NCI-H1417 treated with DMSO at 0.1 percent for 48 hours (cell line): ENCODE results near the gene AGPAT4.

Experiments used
- DNase-seq: peaks from one replicate; lab custom pipeline; 2025; lab: John Stamatoyannopoulos, UW

The AGPAT4 gene

DNA sequence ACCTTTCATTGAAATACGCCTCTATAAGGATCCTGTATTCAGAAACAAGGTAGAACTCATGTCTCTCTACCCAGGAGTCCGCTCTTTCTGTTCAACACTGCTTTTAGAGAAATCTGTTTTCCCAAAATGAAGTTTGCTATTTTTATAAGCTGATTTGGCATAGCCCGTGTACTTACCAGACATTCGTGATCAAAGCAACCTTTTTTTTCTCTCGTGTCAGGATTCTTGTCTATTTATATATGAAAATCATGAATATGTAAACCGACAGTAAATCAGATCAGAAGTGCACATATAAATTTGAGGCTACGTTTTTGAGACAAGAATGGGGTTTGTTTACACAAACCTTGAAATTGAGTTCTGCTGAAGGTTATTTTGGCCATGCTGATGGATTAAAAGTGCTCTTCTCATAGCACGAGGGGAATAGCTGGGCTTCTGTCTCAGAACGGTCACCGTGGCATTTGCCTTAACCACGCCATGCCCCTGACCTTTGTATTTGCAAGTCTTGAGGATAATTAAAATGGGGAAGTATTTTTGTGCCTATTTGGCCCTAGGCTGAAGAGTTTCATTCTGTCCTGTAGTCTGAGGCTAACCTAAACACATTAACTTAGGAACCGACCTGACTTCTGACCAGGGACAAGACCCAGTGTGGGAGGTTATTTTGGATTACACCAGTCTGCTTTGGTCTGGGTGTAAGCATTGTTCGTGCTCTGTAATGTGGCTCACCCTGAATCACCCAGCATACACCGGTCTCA lies 163.7 kb downstream of the AGPAT4 start:
- no peak for DNase-seq

DNA sequence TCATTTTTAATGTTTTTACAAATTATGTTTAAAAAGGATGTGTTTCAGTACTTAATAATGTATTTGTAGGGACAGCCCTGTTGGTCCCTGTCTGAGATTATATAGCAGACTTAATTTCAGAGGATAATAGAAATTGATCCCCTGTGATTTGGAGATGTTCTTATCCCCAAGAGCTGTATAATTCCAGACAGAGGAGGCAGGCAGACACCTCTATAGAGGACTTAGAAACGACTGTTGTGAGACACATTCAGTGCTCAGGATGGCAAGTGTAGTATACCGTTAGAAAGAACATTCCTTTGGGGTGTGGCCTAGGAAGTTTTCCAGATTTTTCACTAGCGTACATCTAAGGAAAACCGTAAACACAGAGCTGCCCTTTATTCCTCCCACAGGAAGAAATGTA lies 164.5 kb downstream of the AGPAT4 start:
- no peak for DNase-seq

GRCh38 chr6:161108916-161109315 lies 164.9 kb downstream of the AGPAT4 start:
- no peak for DNase-seq

- DNase-seq, result no peak
Measured at GRCh38 chr6:161107779-161108730, 165.8 kb downstream of the AGPAT4 start.

GRCh38 chr6:161105408-161105807 lies 168.5 kb downstream of the AGPAT4 start:
- DNase-seq, result no peak

GRCh38 chr6:161104966-161105365 lies 168.9 kb downstream of the AGPAT4 start:
- no peak for DNase-seq

- DNase-seq, result no peak
Measured at GRCh38 chr6:161103475-161103874, 170.4 kb downstream of the AGPAT4 start.

- DNase-seq, result no peak
Measured at GRCh38 chr6:161101517-161101916, 172.3 kb downstream of the AGPAT4 start.

DNA sequence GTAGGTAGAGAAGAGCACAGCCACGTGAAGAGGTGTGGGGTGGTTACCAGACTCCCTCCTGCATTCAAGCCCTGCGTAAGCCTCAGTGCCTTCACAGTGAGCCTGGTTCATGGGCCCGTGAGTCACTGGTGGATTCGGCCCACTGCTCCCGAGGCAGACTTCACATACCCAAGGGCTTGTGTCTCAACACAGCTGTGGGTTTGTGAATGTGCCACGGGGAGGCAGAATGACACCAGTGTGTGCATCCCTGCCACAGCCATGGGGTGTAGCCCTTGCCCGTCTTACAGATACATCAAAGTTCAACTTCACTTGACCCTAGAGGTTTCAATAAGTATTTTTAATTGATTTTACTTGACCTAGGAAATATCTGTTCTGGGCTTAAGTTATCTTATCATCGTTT lies 173.8 kb downstream of the AGPAT4 start:
- no peak for DNase-seq

GRCh38 chr6:161095916-161096315 lies 177.9 kb downstream of the AGPAT4 start:
- DNase-seq, result no peak

DNA sequence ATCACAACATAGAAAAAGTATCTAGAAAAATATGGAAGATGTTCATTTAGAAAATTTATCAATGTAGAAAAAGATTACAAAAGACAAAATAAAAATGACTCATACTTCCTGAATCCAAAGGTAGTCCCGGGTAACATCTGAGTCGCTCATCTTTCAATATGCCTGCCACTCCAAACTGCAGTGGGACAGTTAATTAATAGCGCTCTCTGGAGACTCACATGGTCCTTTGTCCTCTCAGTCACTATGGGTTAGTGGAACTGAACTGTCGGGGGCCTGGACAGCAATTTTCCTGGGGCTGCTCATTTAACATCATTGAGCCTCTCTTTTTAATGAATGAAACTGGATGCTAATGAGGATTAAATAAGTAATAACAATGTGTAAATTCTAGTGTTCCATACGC lies 178.9 kb downstream of the AGPAT4 start:
- no peak for DNase-seq

DNA sequence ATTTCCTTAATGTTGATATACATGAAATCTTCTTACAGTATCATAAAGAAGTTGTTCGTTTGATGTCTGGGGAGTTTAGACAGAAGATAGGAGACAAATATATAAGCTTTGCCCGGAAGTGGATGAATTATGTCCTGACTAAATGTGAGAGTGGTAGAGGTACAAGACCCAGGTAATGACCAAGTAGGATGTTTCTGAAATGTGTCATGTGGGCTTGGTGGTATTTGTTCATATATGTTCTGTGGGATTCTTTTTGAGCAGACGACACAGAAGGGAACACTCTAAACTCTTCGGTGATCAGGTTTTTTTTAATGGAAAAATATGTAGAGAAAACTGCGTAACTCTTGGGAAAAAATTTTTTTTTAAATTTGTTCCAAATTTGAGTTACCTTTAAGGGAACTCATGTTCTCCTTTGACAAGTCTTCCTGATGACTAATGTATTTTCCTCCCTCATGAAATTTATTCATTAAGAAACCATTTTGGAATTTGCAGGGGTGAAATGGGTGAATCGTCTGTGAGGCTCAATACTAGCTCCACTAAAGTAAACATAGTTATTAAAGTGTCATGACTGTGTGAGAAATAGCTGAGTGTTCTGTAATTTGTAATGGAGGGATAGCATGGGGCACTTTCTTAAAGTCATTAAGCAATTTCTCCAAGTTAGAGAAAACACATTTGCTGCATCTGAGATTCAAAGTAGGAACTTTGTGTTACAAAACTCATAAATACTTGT lies 181.7 kb downstream of the AGPAT4 start:
- no peak for DNase-seq

GRCh38 chr6:161091151-161091550 lies 182.7 kb downstream of the AGPAT4 start:
- no peak for DNase-seq

- no peak for DNase-seq
Measured at GRCh38 chr6:161088676-161089328, 185.1 kb downstream of the AGPAT4 start.

DNA sequence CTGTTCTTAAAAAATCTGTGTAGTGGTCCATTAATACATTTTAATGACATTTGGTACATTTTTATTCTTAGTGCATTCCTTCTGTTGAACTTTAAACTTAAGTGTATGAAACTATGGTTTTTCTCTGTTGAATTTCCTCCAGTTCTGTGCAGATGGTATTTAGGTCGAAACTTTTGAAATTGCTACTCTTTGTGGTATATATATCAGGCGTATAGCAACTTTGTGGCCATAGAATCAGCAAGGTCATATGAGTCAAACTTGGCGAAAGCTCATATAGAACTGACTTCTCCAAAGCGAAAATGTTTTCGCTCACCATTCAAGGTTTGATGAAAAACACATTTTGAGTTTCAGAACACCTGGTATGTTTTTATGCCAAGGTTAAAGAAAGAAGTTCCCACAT lies 188.6 kb downstream of the AGPAT4 start:
- no peak for DNase-seq

DNA sequence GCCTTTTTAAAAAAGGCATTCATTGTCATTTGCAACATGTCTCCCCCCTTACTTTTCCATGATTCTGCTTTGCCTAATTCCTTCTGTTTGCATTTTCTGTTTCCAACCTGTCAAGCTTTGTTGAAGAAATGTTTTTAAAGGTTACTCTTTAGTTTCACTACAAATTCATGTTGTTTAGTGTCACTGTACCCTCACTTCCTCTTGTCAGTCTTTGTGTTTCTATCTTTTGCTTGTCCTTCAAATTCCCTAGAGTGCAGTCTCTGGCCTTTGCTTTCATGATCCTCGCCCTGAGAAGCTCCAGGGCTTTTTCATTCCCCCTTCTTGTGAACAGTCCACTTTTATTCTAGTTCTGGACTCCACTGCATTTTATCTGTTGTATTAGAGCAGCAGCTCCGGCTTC lies 191.6 kb downstream of the AGPAT4 start:
- no peak for DNase-seq

DNA sequence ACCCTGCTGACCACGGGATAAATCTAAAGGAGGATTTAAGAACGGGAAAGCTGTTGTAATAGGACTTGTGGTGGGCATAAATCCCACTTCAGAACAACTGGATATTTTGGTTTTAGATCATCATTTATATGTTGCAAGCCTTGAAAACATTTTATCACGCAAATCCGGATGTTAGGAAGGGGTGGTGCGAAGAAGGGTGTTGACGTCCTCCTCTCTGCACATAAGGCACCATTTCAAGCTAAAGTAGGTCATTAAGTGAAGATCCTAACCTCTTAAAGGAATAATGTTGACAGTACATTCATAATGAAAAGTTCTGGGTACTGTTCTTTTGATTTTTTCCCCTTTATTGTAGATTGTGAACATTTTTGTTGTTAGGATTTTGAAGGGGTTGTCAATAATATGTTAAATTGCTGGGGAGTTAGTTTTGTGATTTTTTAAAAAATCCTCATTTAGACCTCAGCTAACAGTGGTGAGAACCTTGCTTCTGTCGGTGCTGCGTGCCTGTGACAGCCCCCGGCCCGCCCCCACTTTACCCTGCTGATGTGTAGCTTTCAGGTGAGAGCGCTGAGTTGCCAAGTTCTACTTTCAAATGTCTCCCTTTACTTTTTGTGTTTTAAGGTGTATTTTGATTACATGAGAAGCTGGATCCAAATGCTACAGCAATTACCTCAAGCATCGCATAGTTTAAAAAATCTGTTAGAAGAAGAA lies 193.4 kb downstream of the AGPAT4 start:
- DNase-seq, result no peak
